ENCODE measurements around the gene OGDH.

Gene OGDH

GRCh38 chr7:44626620-44627019 lies 20.2 kb downstream of the OGDH start:
- TF ChIP-seq CTCF (IDR thresholded peaks at IDR 0.05; ENCODE audit: borderline replicate concordance, insufficient read depth, low read depth, low read length): no peak
- no peak overlapping the region for H3K4me3 ChIP-seq (ENCODE audit: low read depth, low read length)

GRCh38 chr7:44629829-44630522 lies 23.5 kb downstream of the OGDH start:
- H3K4me3 ChIP-seq (ENCODE audit: low read depth, low read length): no peak overlapping the region
- no peak for TF ChIP-seq CTCF (IDR thresholded peaks at IDR 0.05; ENCODE audit: borderline replicate concordance, insufficient read depth, low read depth, low read length)

GRCh38 chr7:44630792-44631457 lies 24.5 kb downstream of the OGDH start:
- TF ChIP-seq CTCF (IDR thresholded peaks at IDR 0.05; ENCODE audit: borderline replicate concordance, insufficient read depth, low read depth, low read length): no peak

GRCh38 chr7:44631458-44632115 lies 25.2 kb downstream of the OGDH start:
- no peak overlapping the region for H3K4me3 ChIP-seq (ENCODE audit: low read depth, low read length)
- no peak for TF ChIP-seq CTCF (IDR thresholded peaks at IDR 0.05; ENCODE audit: borderline replicate concordance, insufficient read depth, low read depth, low read length)

More at GRCh38 chr7:44630792-44631457, 24.5 kb downstream of the OGDH start:
- no peak overlapping the region for H3K4me3 ChIP-seq (ENCODE audit: low read depth, low read length)

GRCh38 chr7:44632196-44632595 lies 25.8 kb downstream of the OGDH start:
- no peak for TF ChIP-seq CTCF (IDR thresholded peaks at IDR 0.05; ENCODE audit: borderline replicate concordance, insufficient read depth, low read depth, low read length)

GRCh38 chr7:44633254-44634186 lies 27.1 kb downstream of the OGDH start:
- TF ChIP-seq CTCF (IDR thresholded peaks at IDR 0.05; ENCODE audit: borderline replicate concordance, insufficient read depth, low read depth, low read length): no peak
- H3K4me3 ChIP-seq (ENCODE audit: low read depth, low read length): no peak overlapping the region

More at GRCh38 chr7:44632196-44632595, 25.8 kb downstream of the OGDH start:
- H3K4me3 ChIP-seq (ENCODE audit: low read depth, low read length): no peak overlapping the region
